Glutamatergic neuron (in vitro differentiated cells): Measurements from ENCODE around the gene KRTAP10-7. TPM values are rescaled to one million over a fixed set of nuclear protein-coding genes. Genes with fewer than 3 reads are reported as not detected.
"Not testable (repeated sequence)": the region's sequence is repeated elsewhere in the genome, so short reads cannot be mapped to it uniquely, and the experiment has no call there.

Experiments used
- DNase-seq: peaks from one replicate; pipeline ENCODE4 v3.0.0; 2022
- H3K27ac Mint-ChIP-seq: one replicate; pipeline ENCODE4 v1.8.0; 2020; ENCODE audit warnings: mild to moderate bottlenecking, mixed read lengths, inconsistent platforms; ENCODE audit not compliant: unreplicated experiment
- H3K27me3 Mint-ChIP-seq: one replicate; pipeline ENCODE4 v1.8.0; 2020; ENCODE audit warnings: mild to moderate bottlenecking, moderate library complexity, mixed read lengths, inconsistent platforms; ENCODE audit not compliant: unreplicated experiment
- H3K36me3 Mint-ChIP-seq: one replicate; pipeline ENCODE4 v1.8.0; 2020; ENCODE audit warnings: mild to moderate bottlenecking, mixed read lengths, inconsistent platforms; ENCODE audit not compliant: unreplicated experiment
- H3K4me1 Mint-ChIP-seq: one replicate; pipeline ENCODE4 v1.8.0; 2020; ENCODE audit warnings: mild to moderate bottlenecking, low read depth, mixed read lengths, inconsistent platforms; ENCODE audit not compliant: unreplicated experiment
- H3K4me3 Mint-ChIP-seq: one replicate; pipeline ENCODE4 v1.8.0; 2020; ENCODE audit warnings: mild to moderate bottlenecking, mixed read lengths, inconsistent platforms; ENCODE audit not compliant: unreplicated experiment
- H3K9me3 Mint-ChIP-seq: one replicate; pipeline ENCODE4 v1.8.0; 2020; ENCODE audit warnings: mild to moderate bottlenecking, moderate library complexity, mixed read lengths, inconsistent platforms; ENCODE audit not compliant: unreplicated experiment
- CTCF ChIP-seq: fragments of 200-600 bp; sonication (generic); IDR thresholded peaks from one replicate; pipeline ENCODE4 v1.5.0; 2021; ENCODE audit not compliant: partially characterized antibody, unreplicated experiment
- total RNA-seq: library from RNA; stranded (reverse); fragmentation: NEBNext Ultra II Directional; extraction: Animal tissue kit (Norgen Biotek cat#: 25700); gene quantifications from one replicate; pipeline ENCODE4 v1.2.1, GENCODE V29; 2021; ENCODE audit not compliant: unreplicated experiment

KRTAP10-7 gene
- total RNA-seq, 1 donor from 2014 or later, result not detected

GRCh38 chr21:44572959-44573583 lies 27.3 kb upstream of the KRTAP10-7 start:
- DNase-seq, result no peak
- Mint-ChIP-seq H3K4me1 (no peaks in the 10 kb centered on the region), H3K27ac (no peak overlapping the region), H3K27me3 (peaks cover 8% of the 10 kb centered on the region), H3K9me3 (peaks cover 34% of the 10 kb centered on the region), H3K4me3 (no peak overlapping the region), H3K36me3 (peaks cover 44% of the 10 kb centered on the region)
- no peak for TF ChIP-seq CTCF

- not testable (repeated sequence) for H3K27ac Mint-ChIP-seq, DNase-seq
- H3K36me3 Mint-ChIP-seq, result peaks cover 47% of the 10 kb centered on the region
These were observed 26.6 kb upstream of the KRTAP10-7 start, which contains the start of gene KRTAP10-4 for GRCh38 chr21:44573630-44574456. Gene KRTAP10-4 (plus strand): TSS chr21:44573729. CDS start chr21:44573759, 30 bp downstream.

GRCh38 chr21:44574457-44575306 lies 25.7 kb upstream of the KRTAP10-7 start:
- H3K27me3 Mint-ChIP-seq, result peaks cover 8% of the 10 kb centered on the region
- H3K9me3 Mint-ChIP-seq, result peaks cover 36% of the 10 kb centered on the region
- no peak for DNase-seq
- H3K27ac Mint-ChIP-seq, result no peak overlapping the region
- no peak overlapping the region for H3K4me3 Mint-ChIP-seq
- no peaks in the 10 kb centered on the region for H3K4me1 Mint-ChIP-seq
- peak; percentile 11 for TF ChIP-seq CTCF
- peaks cover 47% of the 10 kb centered on the region for H3K36me3 Mint-ChIP-seq

More at GRCh38 chr21:44573630-44574456, 26.6 kb upstream of the KRTAP10-7 start, which contains the start of gene KRTAP10-4:
- H3K4me3 Mint-ChIP-seq, H3K4me1 Mint-ChIP-seq, H3K27me3 Mint-ChIP-seq: not testable (repeated sequence)
- peaks cover 36% of the 10 kb centered on the region for H3K9me3 Mint-ChIP-seq

GRCh38 chr21:44575307-44576024 lies 24.9 kb upstream of the KRTAP10-7 start:
- no peak for DNase-seq
- no peak for TF ChIP-seq CTCF
- H3K36me3 Mint-ChIP-seq, result peaks cover 48% of the 10 kb centered on the region
- no peak overlapping the region for H3K4me3 Mint-ChIP-seq
- H3K4me1 Mint-ChIP-seq, result no peaks in the 10 kb centered on the region
- no peak overlapping the region for H3K27ac Mint-ChIP-seq
- H3K9me3 Mint-ChIP-seq, result peaks cover 35% of the 10 kb centered on the region
- H3K27me3 Mint-ChIP-seq, result peaks cover 8% of the 10 kb centered on the region

GRCh38 chr21:44576025-44576420 lies 24.4 kb upstream of the KRTAP10-7 start:
- Mint-ChIP-seq H3K27me3 (peaks cover 8% of the 10 kb centered on the region), H3K4me3 (no peak overlapping the region), H3K9me3 (peaks cover 36% of the 10 kb centered on the region), H3K4me1 (no peaks in the 10 kb centered on the region), H3K36me3 (peaks cover 53% of the 10 kb centered on the region), H3K27ac (no peak overlapping the region)
- no peak for DNase-seq
- no peak for TF ChIP-seq CTCF
